ENCODE data around the gene DOCK6.
"Not testable (repeated sequence)": the region's sequence is repeated elsewhere in the genome, so short reads cannot be mapped to it uniquely, and the experiment has no call there.

DOCK6 gene

DNA sequence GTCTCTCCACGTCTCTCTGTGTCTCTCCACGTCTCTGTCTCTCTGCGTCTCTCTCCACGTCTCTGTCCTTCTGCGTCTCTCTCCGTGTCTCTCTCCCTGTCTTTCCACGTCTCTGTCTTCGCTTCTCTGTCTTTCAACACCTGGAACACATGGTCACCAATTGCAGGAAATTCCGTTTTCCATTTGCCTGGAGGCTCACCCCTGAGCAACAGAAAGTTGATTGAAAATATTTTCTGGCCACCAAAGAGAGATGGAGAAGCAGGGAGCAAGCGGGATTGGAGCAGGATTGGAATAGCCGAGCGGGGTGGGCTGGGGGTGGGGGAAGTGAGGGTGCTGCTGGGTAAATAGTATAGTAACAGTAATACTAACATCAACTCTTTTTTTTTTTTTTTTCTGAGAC lies 66.6 kb downstream of the DOCK6 start:
- no peak for DNase-seq

DNA sequence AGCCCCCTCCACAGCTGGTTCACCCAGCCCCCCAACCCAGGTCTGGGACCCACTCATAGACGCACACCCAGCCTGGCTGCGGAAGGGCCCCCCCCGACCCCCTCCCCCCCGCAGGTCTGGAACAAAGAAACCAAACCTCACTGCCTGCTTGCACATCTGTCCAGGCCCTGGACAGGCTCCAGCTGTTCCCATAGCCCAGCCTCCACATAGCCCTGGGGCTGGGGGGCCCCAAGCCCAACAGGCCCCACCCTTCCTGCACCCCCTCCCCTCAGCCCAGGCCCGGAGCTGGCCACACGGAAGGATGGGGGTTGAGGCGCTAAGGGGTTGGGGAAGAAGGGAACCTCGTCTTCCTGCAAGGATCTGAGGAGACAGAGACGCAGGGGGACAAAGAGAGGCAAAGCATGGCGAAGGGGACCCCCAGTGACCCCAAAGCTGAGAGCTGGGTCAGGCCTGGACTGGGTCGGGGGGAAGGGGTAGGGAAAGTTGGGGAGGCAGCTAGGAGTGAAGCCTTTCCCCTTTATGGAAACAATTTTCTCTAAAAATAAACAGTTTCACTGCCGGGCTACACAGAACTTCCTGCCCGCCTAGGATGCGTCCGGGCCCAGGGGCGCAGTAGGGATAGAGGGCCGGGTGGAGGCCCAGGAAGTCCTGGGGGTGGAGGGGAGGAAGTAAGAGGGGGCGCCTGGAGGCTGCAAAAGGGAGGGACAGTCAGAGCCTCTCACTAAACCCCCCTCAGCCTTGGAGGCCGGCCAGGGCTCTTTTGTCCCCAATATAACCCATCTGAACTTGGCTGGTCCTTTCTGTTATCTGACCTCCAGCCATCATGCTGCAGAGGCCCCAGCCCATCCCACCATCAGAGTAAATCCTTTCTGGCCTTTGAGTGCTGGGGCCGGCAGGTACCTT lies 67.4 kb downstream of the DOCK6 start:
- no peak for DNase-seq

DNA sequence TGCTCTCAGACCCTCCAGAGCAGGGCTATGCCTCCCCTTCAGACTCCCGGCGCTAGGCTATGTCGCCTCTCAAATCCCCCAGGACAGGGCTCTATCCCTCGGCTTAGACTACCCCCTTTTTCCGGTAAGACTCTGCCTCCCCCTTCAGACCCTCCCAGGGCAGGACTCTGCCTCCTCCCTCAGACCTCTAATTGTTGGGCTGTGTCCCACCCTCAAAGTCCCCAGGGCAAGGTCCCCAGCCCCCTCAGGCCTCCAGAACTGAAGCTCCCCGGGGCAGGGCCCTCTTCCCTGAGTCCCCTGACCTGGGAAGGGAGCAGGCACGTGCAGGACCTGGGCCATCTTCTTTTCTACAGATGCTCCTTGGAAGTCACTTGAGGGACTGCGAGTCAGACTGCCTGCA lies 68.2 kb downstream of the DOCK6 start:
- DNase-seq, result no peak

DNA sequence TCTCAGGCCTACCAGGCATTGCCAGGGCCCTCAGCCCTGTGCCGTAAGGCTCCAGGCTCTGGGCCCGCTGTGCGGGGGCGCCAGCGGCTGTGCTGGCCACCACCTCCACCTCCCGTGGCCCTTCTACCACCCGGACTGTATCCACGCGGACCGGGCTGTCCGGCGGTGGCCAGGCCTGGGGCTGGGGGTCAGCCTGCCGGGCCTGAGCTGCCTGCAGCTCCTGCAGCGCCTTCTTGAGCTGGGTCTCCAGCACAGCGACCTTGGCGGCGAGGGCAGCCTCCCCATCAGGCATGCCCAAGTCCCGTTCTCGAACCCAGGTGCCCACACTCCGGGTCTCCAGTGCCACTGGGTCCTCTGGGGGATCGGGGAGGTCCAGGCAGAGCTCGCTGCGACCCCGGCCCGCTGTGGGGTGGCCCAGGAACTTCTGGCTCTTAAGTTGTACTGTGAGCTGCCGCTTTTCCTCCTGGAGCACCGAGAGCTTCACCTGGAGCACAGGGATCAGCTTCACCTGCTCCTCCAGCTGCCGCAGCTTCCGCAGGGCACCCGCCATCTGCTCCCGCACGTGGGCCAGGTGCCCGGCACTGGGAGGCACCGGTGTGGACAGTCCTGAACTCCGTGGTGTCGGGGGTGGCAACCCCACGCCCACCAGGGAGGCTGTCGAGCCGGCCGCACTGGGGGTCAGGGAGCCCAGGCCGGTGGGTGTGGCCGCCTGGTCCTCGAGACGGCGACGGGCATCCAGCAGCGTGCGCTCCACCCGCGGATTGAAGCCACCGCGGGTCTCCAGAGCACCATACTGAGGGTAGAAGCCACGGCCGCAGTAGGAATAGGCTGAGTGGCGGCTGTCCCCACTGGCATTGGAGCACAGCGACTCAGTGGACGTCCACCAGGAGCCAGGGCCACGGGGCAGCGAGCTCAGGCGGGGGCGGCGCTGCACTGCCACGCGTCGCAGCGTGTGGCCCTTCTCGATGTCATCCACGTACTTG lies 69.1 kb downstream of the DOCK6 start:
- no peak for DNase-seq

DNA sequence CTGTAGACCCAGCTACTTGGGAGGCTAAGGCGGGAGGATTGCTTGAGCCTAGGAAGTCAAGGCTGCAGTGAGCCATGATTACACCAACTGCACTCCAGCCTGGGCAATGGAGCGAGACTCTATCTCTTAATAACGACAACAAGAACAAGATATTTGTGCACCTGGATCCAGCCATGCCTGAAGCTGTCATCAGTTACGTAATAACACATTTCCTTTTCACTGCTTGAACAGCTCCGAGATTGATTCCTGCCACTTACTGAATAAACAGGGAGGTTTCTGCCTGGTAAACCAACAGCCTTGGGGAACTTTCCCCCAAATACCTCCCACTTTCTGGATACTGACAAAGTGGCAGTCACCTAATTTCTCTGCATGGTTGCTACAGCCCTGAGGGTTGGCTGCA lies 70.4 kb downstream of the DOCK6 start:
- no peak for DNase-seq

DNA sequence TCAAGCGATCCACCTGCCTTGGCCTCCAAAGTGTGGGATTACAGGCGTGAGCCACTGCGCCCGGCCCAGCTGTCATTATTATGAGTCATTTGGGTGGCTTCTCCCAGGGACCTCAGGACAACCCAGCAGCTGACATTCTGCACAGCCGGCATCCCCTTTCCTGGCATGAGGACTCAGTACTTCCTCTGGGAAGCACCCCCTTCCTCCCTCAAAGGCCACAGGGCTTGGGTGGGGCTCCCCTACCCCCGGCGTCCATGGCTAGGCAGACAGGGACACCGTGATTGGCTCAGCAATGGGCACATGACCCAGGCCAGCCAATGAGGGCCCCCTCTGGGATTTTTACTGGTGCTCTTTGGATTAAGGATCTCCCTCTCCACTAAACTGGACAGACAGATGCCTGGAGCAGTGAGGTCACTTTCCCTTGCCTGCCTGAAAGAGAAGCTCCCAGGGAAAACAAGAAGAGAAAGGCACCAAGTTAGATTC lies 71.0 kb downstream of the DOCK6 start:
- no peak for DNase-seq

DNA sequence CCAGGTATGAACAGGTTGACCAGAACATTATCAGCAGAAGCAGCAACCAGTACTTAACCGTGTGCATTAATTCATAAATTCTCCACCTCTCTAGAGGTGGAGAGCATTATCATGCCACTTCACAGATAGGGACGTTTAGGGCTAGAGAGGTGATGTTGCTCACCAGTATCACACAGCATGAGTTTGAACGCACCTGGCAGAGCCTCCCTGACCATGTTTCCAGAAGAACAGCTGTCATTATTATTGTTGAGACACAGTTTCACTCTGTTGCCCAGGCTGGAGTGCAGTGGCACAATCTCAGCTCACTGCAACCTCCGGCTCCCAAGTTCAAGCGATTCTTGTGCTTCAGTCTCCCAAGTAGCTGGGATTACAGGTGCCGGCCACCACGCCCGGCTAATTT lies 71.8 kb downstream of the DOCK6 start:
- DNase-seq, result no peak

DNA sequence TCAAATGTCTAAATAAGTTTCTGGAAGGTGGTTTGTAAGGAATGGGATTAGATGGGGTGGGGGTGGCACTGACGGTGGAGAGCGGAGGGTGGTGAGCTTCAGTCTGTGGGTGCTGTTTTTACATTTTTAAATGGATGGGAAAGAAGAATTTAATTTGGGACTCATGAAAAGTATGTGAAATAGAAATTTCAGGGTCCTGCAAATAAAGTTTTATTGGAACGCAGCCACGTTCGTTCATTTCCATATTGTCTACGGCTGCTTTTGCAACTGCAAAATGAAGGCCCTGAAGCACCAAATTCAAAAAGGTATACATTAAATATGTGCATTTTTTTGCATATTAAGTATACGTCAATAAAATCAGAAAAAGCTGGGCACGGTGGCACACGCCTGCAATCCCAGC lies 74.9 kb downstream of the DOCK6 start:
- DNase-seq, result no peak

DNA sequence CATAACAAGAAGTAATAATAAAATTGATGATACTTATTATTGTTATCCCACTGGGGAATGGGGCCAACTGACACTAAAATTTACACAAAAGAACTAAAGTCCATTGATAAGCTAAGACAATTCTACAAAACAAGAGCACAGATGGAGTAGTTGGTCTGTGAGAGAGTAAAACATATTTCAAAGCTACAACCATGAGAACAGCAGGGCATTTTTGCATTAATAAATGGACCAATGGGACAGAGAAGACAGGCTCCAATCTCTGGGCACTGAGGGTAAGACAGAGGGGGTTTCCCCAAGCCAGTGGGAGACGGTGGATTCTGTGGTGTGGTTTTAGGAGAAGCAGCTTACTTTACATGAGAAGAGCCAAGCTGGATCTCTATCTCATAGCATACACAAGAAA lies 79.3 kb downstream of the DOCK6 start:
- DNase-seq, result no peak

DNA sequence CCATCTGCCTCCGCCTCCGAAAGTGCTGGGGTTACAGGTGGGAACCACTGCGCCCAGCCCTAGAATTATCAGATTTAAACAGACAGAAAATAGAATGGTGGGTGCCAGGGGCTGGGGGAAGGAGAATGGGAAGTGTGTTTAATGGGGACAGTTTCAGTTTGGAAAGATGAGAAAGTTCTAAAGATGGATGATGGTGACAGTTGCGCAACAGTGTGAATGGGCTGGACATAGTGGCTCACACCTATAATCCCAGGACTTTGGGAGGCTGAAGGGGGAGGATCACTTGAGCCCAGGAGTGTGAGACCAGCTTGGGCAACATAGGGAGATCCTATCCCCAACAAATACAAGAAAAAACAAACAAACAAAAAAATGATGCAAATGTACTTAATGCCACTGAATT lies 80.8 kb downstream of the DOCK6 start:
- DNase-seq, result no peak

DNA sequence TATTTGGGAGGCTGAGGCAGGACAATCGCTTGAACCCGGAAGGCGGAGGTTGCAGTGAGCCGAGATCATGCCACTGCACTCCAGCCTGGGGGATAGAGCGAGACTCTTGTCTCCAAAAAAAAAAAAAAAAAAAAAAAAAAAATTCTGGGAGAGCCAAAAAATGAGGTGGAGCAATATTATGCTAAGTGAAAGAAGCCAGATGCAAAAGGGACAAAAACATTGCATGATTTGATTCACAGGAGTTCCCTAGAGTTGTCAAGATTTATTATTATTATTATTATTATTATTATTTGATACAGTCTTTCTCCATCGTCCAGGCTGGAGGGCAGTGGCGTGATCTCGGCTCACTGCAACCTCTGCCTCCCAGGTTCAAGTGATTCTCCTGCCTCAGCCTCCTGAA lies 81.3 kb downstream of the DOCK6 start:
- DNase-seq, result not testable (repeated sequence)

DNA sequence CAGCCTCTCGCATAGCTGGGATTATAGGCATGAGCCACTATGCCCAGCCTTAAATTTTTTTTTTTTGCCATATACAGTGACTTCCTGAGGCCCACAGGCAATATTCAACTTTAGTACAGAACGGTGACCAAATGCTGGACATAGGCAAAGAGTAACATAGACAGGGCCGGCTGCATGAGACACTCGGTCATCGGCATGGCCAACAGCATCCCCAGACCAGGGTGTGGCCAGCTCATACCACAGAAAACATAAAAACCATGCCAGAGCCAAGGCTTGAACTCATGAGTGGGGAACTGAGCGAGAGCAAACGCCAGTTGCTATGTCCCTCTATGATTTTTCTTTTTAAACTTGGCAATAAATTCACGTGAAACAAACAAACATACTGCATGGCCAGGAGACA lies 82.0 kb downstream of the DOCK6 start:
- no peak for DNase-seq

DNA sequence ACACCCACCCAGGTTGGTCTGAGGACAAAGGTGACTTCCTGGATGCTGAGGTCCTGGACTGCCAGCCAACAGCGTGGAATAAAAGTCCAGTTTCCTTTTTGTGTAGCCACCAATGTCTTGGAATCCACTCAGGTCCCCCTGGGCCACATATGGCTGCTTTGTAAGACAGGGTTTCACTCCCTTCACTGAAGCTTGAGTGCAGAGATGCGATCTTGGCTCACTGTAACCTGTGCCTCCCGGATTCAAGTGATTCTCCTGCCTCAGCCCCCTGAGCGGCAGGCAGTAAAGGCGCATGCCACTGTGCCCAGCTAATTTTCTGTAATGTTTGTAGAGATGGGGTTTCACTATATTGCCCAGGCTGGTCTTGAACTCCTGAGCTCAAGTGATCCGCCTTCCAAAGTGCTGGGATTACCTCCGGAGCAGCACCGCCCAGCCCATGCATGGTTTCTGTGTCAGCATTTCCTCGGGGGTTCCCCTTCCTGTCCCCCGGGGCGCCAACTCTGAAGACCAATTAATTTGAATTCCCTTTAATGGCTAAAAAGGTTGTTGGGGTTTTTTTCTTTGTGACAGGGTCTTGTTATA lies 82.5 kb downstream of the DOCK6 start:
- no peak for DNase-seq

DNA sequence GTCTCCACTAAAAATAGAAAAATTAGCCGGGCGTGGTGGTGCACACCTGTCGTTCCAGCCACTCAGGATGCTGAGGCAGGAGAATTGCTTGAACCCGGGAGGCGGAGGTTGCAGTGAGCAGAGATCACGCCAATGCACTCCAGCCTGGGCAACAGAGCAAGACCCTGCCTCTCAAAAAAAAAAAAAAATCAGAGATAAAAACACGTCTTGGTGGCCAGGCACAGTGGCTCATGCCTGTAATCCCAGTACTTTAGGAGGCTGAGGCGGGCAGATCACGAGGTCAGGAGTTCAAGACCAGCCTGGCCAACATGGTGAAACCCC lies 83.2 kb downstream of the DOCK6 start:
- not testable (repeated sequence) for DNase-seq

DNA sequence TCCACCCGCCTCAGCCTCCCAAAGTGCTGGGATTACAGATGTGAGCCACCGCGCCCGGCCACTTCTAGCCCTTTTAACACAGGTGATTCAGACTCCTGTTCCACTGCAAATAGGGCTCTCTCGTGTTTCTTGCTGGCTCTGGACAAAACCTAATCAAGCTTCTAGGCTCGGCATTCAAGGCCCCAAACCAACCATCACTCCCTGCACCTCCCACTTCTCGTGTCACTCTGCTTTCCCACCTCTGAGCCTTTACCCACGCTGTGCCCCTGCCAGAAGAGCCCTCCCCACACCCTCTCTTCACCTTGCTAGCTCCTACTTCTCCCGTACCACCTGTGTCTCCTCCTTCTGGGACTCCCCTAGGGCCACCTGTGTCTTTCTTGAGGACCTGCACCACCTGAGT lies 84.7 kb downstream of the DOCK6 start:
- no peak for DNase-seq

DNA sequence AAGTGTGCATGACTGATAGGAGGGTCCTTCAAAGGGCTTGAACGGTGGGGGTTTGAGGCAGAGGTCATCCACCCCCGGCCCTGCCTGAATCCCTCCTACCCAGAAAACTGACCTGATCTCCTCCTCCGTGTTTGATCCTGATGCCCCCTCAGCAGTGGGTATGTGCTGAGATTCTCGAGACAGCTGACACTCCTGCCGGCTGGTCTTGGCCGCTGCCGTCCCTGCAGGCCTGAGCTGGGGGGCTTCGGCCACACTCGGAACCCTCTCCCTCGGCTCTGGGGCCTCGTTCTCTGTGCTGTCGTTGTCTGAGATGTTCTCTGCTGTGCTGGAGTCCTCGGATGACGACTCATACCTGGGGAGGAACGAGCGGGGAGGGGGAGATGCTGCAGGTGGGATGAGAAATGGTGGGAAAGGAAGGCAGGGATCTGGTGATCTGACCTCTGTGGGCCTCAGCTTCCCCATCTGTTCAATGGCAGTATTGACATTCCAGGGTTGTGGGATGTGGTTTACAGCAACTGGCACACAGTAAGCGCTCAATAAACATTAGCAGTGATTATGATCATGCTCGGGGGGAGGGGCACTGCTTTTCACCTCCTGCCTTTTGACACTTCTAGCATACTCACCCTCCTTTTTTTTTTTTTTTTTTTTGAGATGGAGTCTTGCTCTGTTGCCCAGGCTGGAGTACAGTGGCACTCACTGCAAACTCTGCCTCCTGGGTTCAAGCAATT lies 85.7 kb downstream of the DOCK6 start:
- DNase-seq, result no peak

DNA sequence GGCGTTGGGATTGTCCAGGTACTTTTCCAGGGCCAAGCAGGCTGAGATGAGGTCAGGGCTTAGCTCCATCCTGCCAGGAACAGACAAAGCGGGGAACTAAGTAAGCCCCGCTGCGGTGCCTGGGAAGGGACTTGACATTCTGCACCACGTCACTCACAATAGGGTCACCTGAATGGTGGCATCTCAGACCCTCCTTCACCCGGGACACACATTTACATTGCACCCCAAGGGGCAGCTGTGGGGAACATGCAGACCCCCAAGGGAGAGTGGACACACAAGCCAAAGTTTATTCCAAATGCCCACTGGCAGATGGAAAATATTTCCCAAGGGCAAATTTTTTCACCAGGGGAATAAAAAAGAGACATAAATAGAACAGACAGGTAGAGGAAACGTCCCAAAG lies 86.4 kb downstream of the DOCK6 start:
- no peak for DNase-seq

DNA sequence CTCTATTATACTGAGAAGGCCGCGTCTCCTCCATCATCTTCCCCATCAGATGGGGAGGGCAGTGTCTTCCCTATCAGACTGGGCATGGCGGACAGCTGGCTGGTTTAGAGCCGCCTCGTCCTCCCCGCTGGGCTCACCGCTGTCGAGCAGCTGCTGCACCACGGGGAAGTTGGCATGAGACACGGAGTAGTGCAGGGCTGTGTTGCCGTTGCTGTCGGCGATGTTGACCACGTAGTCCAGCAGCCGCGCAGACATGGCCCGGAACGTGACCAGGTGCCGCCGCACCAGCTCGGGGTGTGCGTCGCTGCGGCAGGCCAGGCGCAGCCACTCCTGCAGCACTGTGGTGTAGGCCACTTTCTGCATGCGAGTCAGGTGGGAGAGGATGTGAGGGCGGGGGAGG lies 88.0 kb downstream of the DOCK6 start:
- no peak for DNase-seq

DNA sequence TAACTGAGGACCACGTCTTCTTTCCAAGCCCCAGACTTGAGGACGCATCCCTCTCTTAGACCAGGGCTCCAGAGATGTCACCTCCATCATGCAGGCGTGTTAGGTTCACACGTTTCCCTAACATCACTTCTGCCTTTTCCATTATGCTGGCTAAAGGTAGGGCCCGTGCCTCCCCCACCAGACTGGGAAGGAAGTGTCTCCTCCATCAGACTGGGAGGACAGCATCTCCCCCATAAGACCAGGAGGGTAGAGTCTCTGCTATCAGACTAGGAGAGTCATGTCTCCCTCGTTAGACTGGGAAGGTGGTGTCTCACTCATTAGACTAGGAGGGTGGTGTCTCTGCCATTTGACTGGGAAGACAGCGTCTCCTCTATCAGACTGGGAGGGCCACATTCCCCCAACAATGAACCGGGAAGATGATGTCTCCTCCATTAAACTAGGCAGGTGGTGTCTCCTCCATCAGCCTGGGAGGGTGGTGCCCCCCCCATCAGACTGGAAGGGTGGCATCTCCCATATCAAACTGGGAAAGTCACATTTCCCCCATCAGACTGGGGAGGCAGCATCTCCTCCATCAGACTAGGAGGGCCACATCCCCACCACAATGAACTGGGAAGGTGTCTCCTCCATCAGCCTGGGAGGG lies 88.7 kb downstream of the DOCK6 start:
- no peak for DNase-seq

DNA sequence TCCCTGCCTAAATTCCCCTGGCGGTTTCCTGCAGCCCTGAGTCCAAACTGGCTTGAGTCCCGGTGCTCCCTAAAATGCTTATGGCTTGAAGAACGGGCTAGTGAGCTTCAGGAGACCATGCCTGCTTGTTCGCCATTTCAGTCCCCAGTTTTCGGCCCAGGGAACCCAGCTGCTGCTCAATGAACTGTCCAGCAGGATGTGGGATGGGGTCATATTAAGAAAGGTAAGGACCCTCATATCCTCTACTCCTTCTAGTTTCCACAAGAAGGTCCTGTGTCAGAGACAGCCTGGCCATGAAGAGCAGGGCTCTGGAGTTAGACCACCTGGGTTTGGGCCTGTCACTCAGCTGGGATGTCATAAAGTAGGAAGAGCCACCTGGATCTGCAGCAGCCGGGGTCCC lies 89.7 kb downstream of the DOCK6 start:
- no peak for DNase-seq

DNA sequence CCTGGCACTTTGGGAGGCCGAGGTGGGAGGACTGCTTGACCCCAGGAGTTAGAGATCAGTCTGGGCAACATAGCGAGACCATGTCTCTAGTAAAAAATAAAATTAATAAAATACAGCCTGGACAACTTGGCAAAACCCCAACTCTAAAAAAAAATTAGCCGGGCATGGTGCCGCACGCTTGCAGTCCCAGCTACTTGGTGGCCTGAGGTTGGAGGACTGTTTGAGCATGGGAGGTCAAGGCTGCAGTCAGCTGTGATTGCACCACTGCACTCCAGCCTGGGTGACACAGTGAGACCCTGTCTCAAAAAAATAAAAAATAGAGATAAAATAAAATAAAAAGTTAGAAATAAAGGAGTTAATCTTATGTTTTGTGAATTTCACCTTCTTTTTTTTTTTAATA lies 91.2 kb downstream of the DOCK6 start:
- DNase-seq, result no peak
